Stimulated activated CD8-positive, alpha-beta memory T cell treated with anti-CD3 and anti-CD28 coated beads, Interleukin-15, amount 100 ng/mL, for 24 hours (primary cell): ENCODE data around the gene HNRNPUL1.
"Not testable (repeated sequence)": the region's sequence is repeated elsewhere in the genome, so short reads cannot be mapped to it uniquely, and the experiment has no call there.

Experiments
- DNase-seq: peaks from one replicate; pipeline ENCODE4 v3.0.0-alpha.2; 2020; ENCODE audit warnings: low read depth

HNRNPUL1 gene

DNA sequence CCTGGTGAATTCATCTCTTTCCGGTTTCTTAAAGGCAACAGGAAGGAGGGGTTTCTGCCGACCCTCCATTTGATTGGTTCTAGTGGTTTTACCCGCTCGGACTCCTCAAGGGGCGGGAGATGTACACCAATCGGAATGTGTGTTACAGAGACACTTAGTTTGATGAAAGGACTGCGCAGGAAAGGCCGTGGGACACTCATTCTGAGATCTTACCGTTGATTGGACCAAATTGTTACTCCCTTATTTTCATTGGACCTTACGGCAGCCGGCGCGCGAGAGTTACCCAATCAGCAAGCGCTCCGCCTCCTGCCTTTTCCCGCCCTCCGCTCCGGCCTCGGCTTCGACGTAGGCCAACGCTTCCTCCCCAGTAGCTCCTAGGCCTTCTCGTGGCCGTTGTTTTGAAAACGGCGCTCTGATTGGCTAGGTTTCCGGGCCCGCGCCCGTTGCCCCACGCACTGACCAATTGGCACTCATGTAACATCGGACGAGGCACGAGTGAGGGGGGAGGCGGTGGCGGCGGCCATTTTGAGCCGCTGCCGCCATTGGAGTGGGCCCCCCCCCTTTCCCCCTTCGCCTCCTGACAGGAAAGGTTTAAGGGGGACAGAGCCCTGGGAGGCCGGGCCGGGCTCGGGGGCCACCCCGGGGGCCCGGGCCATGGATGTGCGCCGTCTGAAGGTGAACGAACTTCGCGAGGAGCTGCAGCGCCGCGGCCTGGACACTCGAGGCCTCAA, at the start of gene HNRNPUL1:
TSS of gene HNRNPUL1 (plus strand) at position 523 of the 731 bp plus-strand sequence. CDS start at position 655, 132 bp downstream.
- peak; percentile 95 for DNase-seq

DNA sequence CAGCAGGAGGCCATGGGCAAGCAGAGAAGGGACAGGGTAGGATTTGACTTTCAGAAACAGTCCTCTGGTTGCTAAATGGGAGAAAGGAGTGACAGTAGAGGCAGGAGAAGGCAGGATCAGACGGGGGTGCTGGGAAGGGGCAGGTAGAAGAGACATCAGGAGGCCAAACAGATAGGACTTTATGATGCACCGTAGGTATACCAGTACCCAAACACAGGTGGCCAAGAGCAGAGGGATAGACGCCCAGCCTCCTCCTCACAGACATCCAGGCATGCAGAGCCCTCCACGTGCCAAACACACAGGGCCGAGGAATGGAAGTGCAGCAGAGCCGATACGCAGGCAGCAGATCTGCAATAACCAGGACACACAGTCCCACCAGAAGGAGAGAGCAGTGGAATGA, 46.4 kb upstream of the HNRNPUL1 start:
- no peak for DNase-seq

DNA sequence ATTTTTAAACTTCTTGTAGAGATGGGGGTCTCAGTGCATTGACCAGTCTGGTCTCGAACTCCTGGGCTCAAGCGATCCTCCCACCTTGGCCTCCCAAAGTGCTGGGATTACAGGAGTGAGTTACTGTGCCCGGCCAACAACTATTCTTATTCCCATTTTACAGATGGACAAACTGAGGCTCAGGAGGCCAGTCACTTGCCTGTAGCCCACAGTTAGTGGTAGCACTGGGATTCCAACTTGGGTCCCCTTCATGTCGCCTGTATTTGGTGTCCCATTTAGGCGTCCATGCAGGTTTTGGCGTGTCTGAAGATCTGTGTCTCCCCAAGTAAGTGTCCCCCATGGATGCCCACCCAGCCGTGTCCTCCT, 45.9 kb upstream of the HNRNPUL1 start:
- DNase-seq = no peak

DNA sequence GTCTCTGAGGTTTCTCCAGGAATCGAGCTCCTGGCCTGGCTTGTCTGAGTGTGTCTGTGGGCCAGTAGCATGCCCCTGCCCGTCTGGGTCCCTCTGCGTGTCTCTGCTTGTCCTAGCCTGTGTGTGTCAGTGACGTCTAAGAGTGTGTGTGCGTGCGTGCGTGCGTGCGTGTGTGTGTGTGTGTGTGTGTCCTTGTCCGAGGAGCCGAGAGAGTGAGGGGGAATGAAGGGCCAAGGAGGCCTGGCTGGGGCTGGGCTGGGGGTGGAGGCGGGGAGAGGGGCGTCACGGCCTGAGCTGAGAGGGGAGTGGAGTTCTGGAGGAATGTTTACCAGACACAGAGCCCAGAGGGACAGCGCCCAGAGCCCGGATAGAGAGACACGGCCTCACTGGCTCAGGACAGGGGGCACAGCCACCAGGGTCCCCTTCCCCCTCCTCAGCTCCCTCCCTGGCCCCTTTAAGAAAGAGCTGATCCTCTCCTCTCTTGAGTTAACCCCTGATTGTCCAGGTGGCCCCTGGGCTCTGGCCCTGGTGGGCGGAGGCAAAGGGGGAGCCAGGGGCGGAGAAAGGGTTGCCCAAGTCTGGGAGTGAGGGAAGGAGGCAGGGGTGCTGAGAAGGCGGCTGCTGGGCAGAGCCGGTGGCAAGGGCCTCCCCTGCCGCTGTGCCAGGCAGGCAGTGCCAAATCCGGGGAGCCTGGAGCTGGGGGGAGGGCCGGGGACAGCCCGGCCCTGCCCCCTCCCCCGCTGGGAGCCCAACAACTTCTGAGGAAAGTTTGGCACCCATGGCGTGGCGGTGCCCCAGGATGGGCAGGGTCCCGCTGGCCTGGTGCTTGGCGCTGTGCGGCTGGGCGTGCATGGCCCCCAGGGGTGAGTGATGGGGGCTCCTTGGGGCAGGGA, 45.3 kb upstream of the HNRNPUL1 start, which contains the start of gene AXL:
TSS of gene AXL (plus strand) at position 609 of the 893 bp plus-strand sequence. CDS start at position 779, 170 bp downstream.
- DNase-seq = no peak

DNA sequence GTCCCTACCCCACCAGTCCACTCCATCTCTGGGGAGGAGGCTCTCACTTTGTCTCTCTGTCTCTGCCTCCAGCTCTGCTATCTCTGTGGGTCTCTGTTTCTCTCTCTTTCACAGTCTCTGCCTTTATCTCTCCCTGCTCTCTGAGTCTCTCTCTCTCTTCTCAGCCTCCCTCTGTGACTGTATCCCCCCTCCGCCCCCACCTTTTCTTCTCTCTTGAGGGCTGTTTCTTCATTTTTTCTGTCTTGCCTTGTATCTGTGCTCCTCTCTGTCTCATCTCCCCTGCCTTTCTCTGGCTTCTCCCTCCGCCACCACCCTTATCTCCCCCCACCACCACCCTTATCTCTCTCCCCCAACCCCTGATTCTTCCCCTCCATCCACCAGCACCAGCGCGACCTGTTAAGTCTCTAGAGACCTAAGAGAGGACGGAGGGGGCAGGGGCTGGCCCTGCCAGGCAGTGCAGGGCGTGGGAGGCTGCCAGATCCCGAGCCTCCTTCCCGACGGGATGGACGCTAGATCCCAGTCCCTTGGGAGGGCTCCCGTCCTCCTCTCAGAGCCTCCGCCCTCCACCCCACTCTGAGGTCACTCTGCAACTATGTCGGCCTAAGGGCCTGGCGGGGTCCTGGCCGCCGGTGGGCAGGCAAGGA, 44.1 kb upstream of the HNRNPUL1 start:
- no peak for DNase-seq

DNA sequence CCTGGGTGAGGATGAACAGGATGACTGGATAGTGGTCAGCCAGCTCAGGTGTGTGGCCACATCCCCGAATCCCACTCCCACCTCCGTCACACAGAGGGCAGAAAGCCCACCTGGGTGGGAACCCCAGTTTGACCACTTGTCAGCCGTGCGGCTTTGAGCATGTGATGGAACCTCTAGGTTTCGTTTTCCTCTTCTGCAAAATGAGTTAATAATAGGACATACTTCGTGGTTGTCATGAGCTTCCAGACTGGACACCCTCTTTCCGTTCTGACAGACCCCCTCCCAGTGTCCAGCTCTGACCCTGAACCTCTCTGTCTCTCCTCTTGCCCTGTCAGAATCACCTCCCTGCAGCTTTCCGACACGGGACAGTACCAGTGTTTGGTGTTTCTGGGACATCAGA, 43.4 kb upstream of the HNRNPUL1 start:
- no peak for DNase-seq

DNA sequence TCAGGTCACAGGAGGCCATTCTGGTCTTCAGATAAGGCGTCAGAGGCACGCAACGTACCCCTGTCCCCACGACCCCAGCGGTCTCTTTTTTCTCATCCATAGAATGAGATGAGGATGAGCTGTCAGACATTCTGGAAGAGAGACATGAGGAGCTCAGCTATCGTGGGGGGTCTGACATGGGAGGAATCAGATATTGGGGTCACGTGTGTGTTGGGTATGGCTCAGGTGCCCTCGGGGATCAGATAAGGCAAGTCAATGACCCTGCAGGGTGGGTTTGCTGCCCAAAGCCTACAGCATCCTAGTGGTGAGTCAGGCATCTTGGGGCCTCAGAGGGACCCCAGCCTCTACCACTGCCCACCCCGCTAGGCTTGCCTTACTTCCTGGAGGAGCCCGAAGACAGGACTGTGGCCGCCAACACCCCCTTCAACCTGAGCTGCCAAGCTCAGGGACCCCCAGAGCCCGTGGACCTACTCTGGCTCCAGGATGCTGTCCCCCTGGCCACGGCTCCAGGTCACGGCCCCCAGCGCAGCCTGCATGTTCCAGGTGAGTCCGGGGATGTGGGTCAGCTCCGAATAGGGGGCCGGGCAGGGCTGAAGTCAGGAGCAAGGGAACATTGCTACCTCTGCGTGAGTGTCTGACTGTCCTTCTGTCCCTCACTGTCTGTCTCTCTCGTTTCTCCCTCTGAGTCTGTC, 42.5 kb upstream of the HNRNPUL1 start:
- no peak for DNase-seq

DNA sequence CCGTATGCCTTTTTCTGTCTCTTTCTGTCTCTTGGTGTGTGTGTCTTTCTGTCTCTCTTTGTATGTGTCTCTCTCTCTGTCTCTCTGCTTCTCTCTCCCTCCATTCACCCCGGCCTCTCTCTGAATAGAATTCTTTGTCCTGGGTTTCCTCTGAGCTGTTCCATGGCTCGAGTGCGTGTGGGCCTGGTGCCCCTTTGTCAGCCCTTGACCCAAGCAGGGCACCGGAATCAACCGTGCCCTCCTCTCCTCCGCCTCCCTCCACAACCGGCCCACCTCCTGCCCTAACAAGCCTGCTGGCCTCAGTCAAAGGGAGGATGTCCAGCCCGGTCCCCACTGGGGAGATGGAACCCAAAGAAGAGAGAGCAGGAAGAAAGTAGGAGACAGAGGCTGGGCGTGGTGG, 41.9 kb upstream of the HNRNPUL1 start:
- no peak for DNase-seq

DNA sequence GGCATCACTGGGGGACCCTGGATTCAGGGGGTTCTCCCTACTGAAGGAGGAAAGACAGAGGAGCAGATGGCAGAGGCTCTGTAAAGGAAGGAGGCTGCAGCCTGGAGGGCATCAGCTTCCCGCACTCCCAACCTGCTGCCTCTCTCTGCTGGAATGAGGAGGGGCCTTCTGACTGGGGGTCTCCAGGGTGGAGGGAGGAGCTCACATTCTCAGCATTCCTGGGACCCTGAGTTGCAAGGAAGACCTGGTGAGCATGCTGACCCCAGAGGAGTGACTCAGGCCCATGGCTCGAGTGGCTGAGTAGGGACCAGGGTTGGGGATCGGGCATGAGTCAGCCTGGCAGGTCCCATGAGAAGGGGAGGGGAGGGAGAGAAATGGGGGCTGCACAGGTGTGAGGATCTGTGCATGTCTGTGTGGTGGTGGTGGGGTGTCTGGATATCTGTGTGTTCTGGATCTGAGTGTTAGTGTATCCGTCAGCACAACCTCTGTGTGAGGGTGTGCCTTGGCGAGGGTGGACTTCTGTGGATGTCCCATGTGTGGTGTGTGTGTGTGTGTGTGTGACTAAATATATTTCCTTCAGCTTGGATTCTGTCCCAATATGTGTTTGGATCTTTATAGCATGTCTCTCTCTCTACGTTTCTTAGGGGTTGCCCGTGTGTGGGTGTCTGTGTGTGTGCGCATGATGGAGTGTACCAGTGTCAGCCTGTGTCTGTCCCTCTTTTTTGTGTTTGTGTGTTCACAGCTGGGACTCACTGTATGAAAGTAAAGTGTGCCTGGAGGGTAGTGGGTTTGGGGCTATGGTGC, 40.5 kb upstream of the HNRNPUL1 start:
- no peak for DNase-seq

DNA sequence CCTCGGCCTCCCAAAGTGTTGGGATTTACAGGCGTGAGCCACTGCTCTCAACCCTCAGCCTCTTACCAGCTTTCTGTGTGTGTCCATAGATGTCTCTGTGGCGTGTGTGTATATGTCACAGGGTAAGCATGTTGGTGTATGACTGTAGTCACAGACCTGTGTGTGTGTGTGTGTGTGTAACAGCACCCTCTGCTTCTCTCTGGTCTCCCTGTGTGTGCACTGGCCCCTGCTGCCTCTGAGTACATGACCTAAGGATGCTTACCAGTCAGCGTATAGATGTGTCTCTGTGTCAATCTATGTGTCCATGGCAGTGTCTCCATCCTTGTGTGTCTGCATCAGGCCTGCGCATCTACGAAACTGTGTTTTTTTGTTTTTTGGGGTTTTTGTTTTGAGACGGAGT, 39.5 kb upstream of the HNRNPUL1 start:
- no peak for DNase-seq

DNA sequence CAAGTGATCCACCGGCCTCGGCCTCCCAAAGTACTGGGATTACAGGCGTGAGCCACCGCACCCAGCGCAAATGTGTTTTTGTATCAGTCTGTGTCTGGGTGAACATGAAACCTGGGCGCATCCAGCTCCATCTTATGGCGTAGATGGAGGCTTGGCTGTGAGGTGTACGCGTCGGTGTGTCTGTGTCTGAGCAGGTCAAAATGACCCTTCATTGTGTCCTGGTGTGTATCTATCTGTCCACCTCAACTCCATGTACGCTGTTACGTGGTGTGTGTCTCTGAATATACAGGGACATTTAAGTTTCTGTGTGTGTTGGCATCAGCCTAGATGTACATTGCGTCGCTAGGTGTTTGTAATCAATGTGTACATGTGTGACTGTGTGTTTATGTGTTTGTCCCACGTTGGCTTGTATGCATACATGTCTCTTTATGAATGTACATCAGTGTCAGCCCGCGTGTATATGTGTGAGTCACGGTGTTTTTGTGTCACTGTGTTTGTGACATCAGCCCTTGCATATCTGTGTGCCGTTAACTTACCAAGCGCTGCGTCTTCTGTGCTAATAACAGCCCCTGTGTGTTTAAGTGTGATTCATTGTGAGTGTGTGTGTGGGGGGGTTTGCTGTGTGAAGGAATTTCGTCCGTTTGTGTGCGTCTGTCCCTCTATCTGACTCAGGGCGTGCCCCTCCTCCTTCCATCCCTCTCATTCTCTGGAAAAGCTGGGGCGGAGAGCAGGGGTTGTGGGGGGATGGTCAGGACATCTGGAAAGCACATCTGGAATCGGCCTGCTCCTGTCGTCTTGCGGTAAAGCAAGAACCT, 38.7 kb upstream of the HNRNPUL1 start:
- no peak for DNase-seq

DNA sequence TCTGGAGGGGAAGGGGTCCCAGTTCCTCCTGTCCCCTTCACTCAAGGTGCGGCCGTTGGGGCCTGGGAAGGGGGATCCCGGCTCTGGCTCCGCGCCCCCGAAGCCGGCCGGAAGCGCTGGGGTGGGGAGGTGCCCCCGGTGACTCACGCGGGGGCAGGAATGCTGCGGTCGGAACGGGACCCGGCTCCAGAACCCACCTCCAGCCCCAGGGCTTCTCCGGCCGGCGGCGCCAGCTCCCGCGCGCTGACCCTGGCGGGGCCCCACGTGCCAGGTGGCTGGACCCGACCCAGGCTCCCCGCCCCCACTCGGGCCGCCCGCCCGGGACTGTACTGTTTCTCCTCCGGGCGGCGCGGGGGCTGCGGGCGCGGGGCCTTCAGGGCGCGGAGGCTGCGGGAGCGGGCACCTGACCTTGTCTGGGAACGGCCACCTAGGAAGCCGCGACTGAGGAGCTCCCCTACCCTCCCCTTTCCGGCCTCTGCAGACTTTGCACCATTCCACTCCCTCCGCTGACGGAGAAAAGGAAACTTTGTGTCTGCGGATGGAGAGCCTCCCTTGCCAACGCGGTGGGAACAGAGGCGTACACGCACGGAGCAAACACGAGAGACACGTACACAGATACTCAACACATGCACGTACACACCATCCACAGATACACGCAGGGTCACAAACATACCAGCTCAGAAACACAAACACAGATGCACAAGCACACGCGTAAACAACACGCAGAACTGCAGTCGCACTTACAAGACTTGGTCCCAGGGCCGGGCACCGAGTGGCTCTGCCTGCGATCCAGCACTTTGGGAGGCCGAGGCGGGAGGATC, 37.9 kb upstream of the HNRNPUL1 start:
- DNase-seq = no peak

DNA sequence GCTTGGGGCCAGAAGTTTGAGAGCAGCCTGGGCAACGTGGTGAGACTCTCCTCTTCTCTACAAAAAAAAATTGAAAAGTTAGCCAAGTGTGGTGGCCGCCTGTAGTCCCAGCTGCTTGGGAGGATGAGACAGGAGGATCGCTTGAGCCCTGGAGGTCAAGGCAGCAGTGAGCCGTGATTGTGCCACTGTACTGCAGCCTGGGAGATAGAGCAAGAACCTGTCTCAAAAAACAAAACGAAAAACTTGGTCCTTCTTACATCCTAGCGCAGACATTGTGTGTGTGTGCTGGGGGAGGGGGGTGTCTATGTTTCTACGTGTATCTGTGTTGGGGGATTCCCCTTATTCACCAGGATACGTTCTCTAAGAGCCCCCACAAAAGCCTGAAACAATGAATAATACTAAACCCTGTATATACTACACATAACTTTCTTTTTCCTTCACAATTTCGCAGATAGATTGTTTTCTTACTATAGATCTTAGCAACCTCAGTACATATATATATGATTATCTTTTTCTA, 37.2 kb upstream of the HNRNPUL1 start:
- no peak for DNase-seq

DNA sequence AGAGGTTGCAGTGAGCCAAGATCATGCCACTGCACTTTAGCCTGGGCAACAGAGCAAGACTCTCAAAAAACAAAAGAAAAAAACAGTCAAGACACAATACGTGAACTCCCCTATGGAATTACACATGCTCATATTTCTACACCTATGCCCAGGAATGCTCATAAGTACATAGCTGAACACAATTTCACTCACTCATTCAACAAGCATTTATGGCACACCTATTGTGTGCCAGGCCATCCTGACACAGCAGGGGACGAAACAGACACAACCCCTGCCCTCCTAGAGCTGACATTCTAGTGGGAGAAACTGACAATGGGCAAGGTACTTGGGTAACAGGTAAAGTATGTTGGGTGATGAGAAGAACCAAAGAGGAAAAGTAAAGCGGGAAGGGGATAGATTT, 35.7 kb upstream of the HNRNPUL1 start:
- DNase-seq = no peak

DNA sequence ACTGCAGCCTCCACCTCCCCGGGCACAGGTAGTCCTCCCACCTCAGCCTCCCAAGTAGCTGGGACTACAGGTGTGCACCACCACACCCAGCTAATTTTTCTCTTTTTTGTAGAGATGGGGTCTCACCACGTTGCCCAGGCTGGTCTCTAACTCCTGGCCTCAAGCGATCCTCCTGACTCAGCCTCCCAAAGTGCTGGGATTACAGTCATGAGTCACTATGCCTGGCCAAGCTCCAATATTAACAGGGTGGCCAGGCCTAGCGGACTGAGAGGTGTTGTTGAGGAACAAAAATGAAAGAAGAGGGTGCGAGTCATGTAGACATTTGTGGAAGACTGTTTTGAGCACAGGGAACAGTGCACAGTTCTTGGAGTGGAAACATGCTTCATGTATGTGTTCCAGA, 34.8 kb upstream of the HNRNPUL1 start:
- DNase-seq = not testable (repeated sequence)

DNA sequence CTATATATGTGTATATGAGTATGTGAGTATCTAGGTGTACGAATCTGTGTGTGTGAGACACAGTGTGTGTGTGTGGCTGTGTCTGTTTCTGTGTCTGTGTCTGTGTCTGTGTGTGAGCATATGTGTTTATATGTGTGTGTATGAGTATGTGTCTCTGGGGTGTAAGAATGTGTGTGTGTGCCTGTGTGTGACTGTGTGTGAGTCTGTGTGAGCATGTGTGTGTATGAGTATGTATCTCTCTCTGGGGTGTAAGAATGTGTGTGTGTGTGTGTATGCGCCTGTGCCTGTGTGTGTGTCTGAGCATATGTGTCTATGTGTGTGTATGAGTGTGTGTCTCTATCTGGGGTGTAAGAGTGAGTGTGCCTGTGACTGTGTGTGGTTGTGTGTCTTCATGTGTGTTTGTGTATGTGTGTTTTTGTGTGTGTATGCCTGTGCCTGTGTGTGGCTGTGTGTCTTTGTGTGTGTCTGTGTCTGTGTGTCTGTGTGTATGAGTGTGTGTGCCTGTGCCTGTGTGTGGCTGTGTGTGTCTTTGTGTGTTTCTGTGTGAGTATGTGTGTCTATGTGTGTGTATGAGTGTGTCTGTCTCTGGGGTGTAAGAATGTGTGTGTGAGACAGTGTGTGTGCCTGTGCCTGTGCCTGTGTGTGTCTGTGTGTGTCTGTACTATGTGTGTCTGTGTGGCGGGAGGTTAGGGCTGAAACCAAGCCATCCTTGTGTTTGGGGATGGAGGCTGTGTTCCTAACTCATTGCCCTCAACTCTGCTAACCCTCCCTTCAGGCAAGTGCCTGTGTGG, 33.9 kb upstream of the HNRNPUL1 start:
- DNase-seq = no peak

DNA sequence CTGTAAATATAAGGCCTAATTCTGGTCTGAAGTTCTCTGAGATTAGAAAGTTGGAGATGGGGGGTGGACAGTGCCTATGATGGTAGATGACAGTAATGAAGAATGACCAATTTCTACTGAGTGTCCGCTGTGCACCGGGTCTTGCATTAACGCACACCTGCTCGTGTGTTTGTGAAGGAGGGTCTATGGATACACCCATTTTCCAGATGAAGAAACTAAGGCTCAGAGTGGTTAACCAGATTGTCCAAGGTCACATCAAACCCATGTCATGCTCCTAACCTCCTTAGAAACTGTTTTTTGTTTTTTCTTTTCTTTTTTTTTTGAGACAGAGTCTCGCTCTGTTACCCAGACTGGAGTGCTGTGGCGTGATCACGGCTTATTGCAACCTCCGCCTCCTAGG, 31.5 kb upstream of the HNRNPUL1 start:
- DNase-seq = no peak

DNA sequence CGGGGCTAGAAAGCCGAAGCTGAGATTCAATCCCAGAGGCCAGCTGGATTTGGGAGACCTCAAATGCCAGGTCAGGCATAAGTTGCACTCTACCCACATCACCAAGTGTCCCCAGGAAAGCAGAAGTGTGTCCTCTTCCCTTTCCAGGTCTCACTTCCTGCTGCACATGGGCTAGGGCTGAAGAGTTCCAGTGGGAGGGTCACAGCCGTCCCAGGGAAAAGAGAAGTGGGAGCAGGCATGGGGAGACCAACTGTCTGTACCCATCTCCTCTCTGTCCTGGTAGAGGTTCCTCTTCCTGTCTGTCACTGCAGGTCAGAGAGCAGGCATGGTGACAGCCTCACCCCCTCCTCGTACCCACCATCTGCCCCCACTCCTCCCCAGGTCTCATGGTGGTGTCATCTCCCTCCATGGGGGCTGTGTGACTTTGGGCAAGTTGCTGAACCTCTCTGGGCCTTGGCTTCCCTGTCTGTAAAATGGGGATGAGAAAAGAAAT, 30.4 kb upstream of the HNRNPUL1 start:
- DNase-seq = no peak
